Fibroblast of lung (primary cell): Measurements from ENCODE around the gene PDE6D. TPM values are rescaled to one million over a fixed set of nuclear protein-coding genes. Genes with fewer than 3 reads are reported as not detected.

ENCODE experiments used
- DNase-seq, 2 donors: peaks; one replicate each; pipeline versions ENCODE4 v3.0.0 to v3.0.0-alpha.2; 2010; ENCODE audit warnings: low read depth in 2 of 2
- H2AFZ ChIP-seq: 2 replicates; pipeline ENCODE4 v1.5.1; 2012; ENCODE audit warnings: low read length, control low read depth, inconsistent platforms
- H3K27ac ChIP-seq: 2 replicates; pipeline ENCODE4 v1.5.1; 2011; ENCODE audit warnings: low read length, control low read depth; ENCODE audit not compliant: insufficient read depth
- H3K27me3 ChIP-seq: 2 replicates; pipeline ENCODE4 v1.5.1; 2011; ENCODE audit warnings: mild to moderate bottlenecking, low read length; ENCODE audit not compliant: control insufficient read depth, insufficient read depth
- H3K36me3 ChIP-seq: 2 replicates; pipeline ENCODE4 v1.5.1; 2011; ENCODE audit warnings: low read length; ENCODE audit not compliant: control insufficient read depth, insufficient read depth
- H3K4me1 ChIP-seq: 2 replicates; pipeline ENCODE4 v1.5.1; 2011; ENCODE audit warnings: low read length; ENCODE audit not compliant: control insufficient read depth, insufficient read depth; ENCODE audit errors: extremely low read depth
- H3K4me2 ChIP-seq: 2 replicates; pipeline ENCODE4 v1.5.1; 2011; ENCODE audit warnings: low read length, control low read depth; ENCODE audit not compliant: insufficient read depth; ENCODE audit errors: extremely low read depth
- H3K4me3 ChIP-seq, 4 experiments: fragments of 200-600 bp in 1 of 4; sonication (generic) in 1 of 4; replicated peaks in 1 of 4; 2 replicates each; pipeline ENCODE4 v1.5.1; 2011 to 2016; ENCODE audit warnings: low read length in 4 of 4, low read depth in 3 of 4, mild to moderate bottlenecking in 3 of 4, control low read depth in 2 of 4, inconsistent platforms in 1 of 4, mixed read lengths in 1 of 4; ENCODE audit not compliant: insufficient read depth in 1 of 4; ENCODE audit errors: control extremely low read depth in 1 of 4
- H3K79me2 ChIP-seq: 2 replicates; pipeline ENCODE4 v1.5.1; 2012; ENCODE audit warnings: mild to moderate bottlenecking, low read length, inconsistent platforms; ENCODE audit not compliant: control insufficient read depth, insufficient read depth
- H3K9ac ChIP-seq: 2 replicates; pipeline ENCODE4 v1.5.1; 2011; ENCODE audit warnings: mild to moderate bottlenecking, low read length, control low read depth; ENCODE audit not compliant: insufficient read depth
- H3K9me3 ChIP-seq: 2 replicates; pipeline ENCODE4 v1.5.1; 2012; ENCODE audit warnings: low read depth, low read length; ENCODE audit not compliant: control insufficient read depth, insufficient read depth
- H4K20me1 ChIP-seq: 2 replicates; pipeline ENCODE4 v1.5.1; 2011; ENCODE audit warnings: low read length; ENCODE audit not compliant: control insufficient read depth, insufficient read depth; ENCODE audit errors: extremely low read depth
- EZH2 ChIP-seq: IDR thresholded peaks from 2 replicates; pipeline ENCODE4 v1.5.1; 2012; ENCODE audit warnings: low read length, control low read depth, mild to moderate bottlenecking; ENCODE audit errors: missing control alignments
- polyA plus RNA-seq, 2 donors: library from polyadenylated mRNA; depleted of rRNA in 1 of 2; stranded (reverse) in 1 of 2; unstranded in 1 of 2; fragments of >200 nt; gene quantifications; 2 replicates each; pipeline ENCODE4 v1.2.1, GENCODE V29; 2011 to 2012; ENCODE audit warnings: missing spikeins in 1 of 2
- total RNA-seq: library from RNA; depleted of rRNA; stranded (reverse); fragments of >200 nt; gene quantifications from 2 replicates; pipeline ENCODE4 v1.2.1, GENCODE V29; 2014
- TF ChIP-seq, protein P1 (sequence below), 2 donors: IDR thresholded peaks in 1 of 2; conservative IDR thresholded peaks in 1 of 2; 1 replicate in 1 of 2; 2 replicates in 1 of 2; pipeline ENCODE4 v1.5.1; 2011 to 2012; ENCODE audit warnings: low read length in 2 of 2, control low read depth in 1 of 2, inconsistent platforms in 1 of 2, low read depth in 1 of 2, mild to moderate bottlenecking in 1 of 2

Gene PDE6D
- total and polyA plus RNA-seq, 2 donors (not counting 1 experiment from before 2014, with no cell fraction given): 14.4 to 32.3 TPM

DNA sequence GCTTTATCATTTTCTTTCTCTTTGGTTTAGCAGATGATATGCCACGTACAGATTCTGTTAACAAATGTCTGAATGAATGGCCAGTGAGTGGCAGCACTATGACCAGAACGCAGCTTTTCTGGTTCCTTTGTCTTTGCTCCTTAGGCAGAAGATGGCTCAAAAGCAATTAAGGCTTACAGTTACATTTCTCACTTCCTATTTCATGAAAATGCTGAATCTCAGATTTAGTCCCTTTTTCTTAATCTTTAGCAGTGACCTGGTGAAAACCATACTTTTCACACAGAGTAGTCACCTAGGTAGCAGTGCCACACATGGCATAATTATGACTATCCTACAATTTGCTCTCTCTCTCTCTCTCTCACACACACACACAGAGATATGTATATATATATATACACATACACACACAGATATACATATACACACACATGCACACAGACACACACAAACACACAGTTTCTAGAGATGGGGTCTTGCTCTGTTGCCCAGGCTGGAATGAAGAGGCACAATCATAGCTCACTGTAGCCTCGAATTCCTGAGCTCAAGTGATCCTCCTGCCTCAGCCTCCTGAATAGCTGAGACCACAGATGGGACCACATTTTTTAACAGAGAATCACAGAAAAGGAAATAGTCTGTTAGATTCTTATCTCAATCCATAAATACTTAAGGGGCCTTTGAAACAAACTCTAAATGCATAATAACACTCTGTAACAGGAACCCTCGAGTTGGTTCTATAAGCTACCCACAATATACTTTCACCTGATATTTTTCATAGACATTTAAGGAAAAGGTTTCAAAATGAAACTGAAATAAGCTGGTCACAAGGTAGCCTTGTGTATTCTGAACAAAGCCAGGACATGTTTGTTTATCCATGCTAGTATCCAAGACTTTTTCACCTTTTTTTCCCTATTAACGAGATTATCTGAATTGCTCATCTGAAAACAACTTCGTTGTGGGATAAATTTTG is 11.6 kb downstream of the PDE6D start:
- no peak overlapping the region for H3K4me2 ChIP-seq
- no peak overlapping the region for H3K9ac ChIP-seq
- no peaks in the 10 kb centered on the region for H4K20me1 ChIP-seq
- no peaks in the 10 kb centered on the region for H3K27me3 ChIP-seq
- H3K79me2 ChIP-seq: no peaks in the 10 kb centered on the region
- H3K9me3 ChIP-seq: no peaks in the 10 kb centered on the region
- H3K4me3 ChIP-seq: no peak overlapping the region
- no peak overlapping the region for H3K27ac ChIP-seq
- H3K4me1 ChIP-seq: no peaks in the 10 kb centered on the region
- no peak for TF ChIP-seq EZH2
- TF ChIP-seq, protein P1, sequence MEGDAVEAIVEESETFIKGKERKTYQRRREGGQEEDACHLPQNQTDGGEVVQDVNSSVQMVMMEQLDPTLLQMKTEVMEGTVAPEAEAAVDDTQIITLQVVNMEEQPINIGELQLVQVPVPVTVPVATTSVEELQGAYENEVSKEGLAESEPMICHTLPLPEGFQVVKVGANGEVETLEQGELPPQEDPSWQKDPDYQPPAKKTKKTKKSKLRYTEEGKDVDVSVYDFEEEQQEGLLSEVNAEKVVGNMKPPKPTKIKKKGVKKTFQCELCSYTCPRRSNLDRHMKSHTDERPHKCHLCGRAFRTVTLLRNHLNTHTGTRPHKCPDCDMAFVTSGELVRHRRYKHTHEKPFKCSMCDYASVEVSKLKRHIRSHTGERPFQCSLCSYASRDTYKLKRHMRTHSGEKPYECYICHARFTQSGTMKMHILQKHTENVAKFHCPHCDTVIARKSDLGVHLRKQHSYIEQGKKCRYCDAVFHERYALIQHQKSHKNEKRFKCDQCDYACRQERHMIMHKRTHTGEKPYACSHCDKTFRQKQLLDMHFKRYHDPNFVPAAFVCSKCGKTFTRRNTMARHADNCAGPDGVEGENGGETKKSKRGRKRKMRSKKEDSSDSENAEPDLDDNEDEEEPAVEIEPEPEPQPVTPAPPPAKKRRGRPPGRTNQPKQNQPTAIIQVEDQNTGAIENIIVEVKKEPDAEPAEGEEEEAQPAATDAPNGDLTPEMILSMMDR (conservative IDR thresholded peaks at IDR 0.05 in 1 of 2, IDR thresholded peaks at IDR 0.05 in 1 of 2; ENCODE audit: low read depth in 1 of 2, low read length in 2 of 2): no peak
- DNase-seq: no peak
- no peaks in the 10 kb centered on the region for H3K36me3 ChIP-seq
- no peak overlapping the region for H2AFZ ChIP-seq

DNA sequence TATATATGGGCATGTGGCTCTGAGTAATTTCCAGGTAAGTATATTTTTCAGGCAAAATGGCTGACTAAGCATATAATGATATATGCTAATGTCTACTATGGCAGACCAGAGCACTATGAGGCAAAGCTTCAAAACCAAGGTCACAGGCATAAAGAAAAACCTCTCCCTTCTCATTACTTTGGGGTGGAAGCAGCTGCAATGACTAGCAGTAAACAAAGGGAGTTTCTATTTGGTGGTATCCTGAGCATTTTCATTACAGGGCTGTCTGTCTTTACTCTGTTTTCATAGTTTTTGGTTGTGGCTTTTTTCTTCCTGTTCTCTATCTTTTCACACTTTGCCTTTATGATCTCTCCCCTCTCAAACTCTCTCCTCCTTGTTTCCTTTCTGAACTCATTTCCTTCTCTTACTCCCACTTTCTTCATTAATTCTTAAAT is 15.6 kb downstream of the PDE6D start:
- no peaks in the 10 kb centered on the region for H3K27me3 ChIP-seq
- H3K4me3 ChIP-seq: no peak overlapping the region
- H2AFZ ChIP-seq: no peak overlapping the region
- no peaks in the 10 kb centered on the region for H4K20me1 ChIP-seq
- H3K27ac ChIP-seq: no peak overlapping the region
- no peak for TF ChIP-seq EZH2
- TF ChIP-seq, protein P1 (conservative IDR thresholded peaks at IDR 0.05 in 1 of 2, IDR thresholded peaks at IDR 0.05 in 1 of 2; ENCODE audit: low read depth in 1 of 2, low read length in 2 of 2): no peak
- no peaks in the 10 kb centered on the region for H3K36me3 ChIP-seq
- H3K9me3 ChIP-seq: no peaks in the 10 kb centered on the region
- H3K79me2 ChIP-seq: no peaks in the 10 kb centered on the region
- no peak overlapping the region for H3K4me2 ChIP-seq
- H3K4me1 ChIP-seq: no peaks in the 10 kb centered on the region
- DNase-seq: no peak
- H3K9ac ChIP-seq: no peak overlapping the region

DNA sequence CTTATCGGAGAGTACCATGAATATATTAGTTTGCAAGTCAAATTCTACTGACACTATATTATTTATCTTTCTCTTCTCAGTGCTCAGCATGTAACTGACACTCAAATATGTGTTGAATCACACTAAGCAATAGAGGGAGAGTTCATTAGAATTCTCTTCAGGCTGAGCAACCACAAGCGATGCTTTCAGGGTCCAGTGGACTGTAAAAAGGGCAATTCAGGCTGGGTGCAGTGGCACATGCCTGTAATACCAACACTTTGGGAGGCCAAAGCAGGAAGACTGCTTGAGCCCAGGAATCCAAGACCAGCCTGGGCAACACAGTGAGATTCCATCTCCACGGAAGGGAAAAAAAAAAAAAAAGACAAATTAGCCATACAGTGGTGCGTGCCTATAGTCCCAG is 16.3 kb downstream of the PDE6D start:
- TF ChIP-seq, protein P1 (conservative IDR thresholded peaks at IDR 0.05 in 1 of 2, IDR thresholded peaks at IDR 0.05 in 1 of 2; ENCODE audit: low read depth in 1 of 2, low read length in 2 of 2): no peak
- no peak for TF ChIP-seq EZH2
- no peak overlapping the region for H3K4me3 ChIP-seq
- no peaks in the 10 kb centered on the region for H3K4me1 ChIP-seq
- H3K27me3 ChIP-seq: no peaks in the 10 kb centered on the region
- H2AFZ ChIP-seq: no peak overlapping the region
- DNase-seq: peak in 1 of 2 donors; percentile 36
- no peak overlapping the region for H3K9ac ChIP-seq
- H3K36me3 ChIP-seq: no peaks in the 10 kb centered on the region
- no peaks in the 10 kb centered on the region for H3K79me2 ChIP-seq
- no peaks in the 10 kb centered on the region for H3K9me3 ChIP-seq
- H3K27ac ChIP-seq: no peak overlapping the region
- H3K4me2 ChIP-seq: no peak overlapping the region
- no peaks in the 10 kb centered on the region for H4K20me1 ChIP-seq
